NCI-H526 (cell line): ENCODE results near the gene SNAI1.

Source experiments
- DNase-seq, 2 experiments: peaks; one replicate each; lab custom pipeline; 2025; lab: John Stamatoyannopoulos, UW

Gene SNAI1

DNA sequence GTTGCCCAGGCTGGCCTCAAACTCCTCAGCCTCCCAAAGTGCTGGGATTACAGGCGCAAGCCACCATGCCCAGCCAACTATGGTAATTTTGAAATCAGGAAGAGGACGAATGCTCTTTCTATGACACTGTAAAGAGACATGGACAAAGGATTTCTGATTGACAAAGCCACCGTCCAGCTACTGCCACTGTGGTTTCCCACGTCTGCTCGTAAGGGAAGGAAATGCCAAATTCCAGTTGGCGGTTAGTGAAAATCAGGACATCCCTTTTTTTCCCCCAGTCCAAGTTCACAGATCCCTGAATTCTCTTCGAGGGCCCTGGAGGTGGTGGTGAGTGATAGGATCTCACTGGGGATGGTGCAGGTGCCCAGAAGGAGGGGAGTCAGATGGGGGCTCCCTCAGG is 31.2 kb downstream of the SNAI1 start:
- DNase-seq, result no peak

DNA sequence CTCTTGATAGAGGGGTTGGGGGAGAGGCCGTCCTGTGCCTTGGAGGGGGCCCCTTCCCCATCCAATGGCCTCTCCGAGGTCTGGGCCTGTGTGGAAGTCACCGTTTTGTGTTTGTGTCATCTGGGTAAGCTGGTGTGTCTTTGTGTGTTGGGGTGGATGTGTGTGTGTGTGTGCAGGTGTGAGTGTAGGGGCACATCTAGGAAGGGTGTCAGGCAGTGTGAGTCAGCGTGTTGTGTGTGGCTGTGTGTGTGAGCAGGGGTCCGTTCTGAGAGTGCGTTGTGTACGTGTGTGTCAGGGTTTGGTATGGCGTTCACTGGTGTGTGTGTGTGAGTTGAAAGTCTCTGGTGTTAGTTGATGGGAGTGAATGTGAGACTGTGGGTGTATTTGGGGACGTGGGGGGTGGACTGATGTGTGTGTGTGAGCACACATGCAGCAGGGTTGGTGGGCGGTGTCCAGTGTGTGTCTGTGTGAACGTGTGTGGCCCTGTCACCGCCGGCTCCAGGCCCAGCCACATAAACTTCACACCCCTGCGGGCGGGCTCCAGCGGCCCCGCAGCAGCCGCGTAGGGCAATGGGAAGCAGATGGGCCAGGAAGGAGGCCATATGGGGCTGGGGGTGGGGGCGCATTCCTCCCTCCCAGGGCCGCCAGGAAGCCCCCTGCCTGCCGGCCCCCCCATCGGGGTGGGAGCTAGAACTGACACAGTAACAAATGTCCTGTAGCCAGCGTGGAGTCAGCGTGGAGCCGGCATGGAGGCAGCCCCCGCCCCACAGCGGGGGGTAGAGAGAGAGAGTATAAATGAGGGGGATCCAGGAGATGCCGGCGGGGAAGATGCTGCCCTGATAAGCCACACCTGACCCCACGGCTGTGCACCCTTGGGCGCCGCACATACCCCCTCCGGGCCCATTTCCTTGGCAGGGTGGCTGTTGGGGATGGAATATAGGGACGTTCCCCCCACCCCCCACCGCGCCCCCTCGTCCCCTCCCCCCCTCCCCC is 32.1 kb downstream of the SNAI1 start:
- no peak for DNase-seq

DNA sequence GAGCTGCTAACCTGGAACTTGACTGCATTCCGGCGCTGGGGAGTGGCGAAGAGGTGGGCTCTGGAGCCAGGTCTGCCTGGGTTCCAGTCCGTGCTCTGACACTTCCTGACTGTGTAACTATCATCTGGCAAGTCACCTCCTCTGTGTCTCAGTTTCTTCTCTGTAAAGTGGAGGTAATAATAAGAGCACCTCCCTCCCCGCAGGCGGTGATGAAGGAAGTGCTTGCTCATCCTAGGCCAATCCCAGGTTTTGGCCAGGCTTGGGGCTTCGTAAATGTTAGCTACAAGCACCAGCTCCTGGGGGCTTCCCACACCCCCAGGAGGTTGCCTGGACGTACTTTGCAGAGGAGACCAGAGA is 32.8 kb downstream of the SNAI1 start:
- DNase-seq, result no peak

DNA sequence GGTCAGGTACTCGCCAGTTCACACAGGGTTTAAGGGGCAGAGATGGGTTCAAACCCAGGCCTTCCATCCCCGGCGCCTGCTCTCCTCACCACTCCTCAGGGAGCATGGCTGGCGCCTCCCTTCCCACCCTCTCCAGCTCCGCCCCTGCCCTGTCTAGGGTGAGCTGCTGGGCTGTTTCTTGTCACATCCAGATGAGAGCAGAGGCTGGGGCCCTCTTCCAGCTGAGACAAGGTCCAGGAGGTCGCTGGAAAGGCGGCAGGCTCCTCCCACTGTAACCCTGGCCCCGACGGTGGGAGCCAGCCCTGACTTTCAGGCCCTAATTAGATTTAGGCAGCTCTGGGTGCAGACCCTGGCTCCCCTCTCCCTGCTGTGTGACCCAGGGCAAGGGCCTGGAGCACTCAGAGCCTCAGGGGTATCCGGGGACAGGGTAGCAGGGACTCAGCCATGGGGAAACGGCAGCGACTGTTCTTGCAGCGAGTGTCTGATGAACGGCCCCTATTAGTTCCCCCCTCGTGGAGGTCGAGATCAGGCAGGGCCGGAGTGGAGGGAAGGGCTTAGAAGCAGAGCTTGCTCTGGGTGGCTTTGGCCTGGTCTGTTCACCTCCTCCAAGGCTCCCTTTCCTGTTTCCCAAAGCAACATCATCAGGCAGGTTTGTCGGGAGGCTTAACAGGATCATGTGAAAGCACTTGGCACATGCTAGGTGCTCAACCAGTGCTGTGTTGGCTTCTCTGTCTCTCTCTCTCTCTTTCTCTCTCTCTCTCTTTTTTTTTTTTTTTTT is 33.4 kb downstream of the SNAI1 start:
- DNase-seq, result no peak

DNA sequence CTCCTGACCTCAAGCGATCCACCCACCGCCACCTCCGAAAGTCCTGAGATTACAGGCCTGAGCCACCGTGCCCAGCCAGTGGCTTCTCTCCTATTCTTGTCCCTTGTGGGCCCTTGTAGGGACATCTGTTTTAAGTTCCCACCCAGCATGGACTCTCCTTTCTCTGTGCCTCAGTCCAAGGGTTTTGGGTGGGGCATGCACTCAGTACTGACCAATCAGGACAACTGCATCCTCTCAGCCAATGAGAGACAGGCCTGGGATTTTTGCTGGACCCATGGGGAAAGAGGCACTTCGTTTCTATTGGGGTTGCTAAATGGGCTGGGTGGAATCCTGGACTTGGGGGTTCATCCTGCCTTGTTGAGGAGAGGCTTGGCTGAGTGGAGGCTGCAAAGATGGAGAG is 34.4 kb downstream of the SNAI1 start:
- DNase-seq, result no peak

DNA sequence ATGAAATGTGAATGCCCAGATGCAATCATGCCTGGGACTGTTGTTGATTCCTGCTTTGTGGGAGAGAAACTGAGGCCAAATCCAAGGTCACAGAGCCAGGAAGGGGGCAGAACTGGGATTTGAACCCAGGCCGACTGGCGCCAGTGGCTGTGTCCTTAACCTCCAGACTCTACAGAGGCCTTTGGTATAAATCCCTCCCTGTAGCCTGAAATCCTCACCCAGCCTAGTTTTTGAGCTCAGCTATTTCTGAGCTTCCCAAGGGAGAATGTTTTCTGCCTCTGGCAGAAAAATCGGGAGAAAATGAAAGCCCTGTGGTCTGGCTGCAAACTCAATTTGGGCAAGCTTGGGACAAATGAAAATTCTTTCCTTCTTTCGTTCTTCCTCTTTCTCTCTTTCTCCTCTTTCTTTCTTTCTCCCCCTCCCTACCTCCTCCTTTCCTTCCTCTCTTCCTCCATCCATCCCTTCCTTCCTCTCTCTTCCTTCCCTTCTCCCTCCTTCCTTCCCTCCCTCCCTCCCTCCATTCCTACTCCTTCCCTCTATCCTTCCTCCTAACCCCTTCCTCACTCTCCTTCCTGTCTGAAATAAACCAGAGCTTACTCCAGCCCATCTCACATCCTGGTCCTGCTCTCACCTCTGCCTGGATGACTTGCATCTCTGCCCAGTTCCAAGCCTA is 34.9 kb downstream of the SNAI1 start:
- DNase-seq, result no peak

DNA sequence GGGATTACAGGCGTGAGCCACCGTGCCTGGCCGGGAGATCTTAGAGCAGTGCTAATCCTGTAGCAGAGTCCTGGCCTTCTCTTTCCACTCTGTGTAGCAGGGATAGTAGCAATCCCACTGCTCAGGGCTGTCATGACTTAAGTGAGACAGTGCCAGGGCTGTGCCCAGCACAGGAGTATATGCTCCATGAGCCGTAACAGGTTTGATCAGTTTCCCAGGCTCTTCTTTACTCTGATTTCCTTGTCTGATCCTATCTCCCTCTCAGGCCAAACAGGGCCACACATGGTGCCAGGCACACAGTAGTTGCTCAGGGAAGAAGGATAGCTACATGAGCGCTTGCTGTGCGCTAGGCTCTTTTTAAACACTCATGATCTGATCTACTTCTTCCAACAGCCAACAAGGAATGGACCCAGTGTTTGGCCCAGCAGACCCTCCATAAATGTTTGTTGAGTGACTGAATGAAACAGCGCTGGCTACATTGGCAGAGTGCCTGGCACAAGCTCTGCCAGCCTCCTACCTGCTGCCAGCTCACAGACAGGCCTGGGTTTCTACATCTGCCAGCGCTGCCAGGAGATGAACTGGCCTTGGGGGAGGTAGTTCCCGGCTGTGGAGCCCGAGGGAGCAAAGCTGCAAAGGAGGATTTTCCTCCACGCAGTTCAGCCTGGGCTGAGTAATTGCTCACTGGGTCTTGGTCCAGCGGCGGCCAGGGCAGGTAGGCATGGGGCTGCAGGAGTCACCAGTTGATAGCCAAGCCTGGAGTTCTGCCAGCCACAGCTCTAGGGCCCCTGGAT is 36.9 kb downstream of the SNAI1 start:
- DNase-seq, result no peak

DNA sequence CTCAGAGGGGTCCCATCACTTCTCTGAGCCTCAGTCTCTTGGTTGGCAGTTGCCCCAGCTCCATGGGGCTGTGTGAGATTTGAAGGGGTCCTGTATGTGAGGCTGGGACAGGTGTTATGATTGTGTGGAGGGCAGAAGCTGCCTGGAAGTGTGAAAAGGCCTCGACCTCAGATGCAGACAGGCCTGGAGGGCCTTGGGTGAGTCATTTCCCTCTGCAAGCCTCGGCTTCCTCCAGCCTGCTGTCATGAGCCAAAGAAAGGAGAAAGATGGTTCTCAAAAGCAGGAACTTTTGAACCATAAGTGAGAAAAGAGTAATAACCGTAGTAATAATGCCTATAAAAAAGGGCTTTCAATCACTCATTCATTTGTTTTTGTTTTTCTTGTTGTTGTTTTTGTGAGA is 37.5 kb downstream of the SNAI1 start:
- DNase-seq, result no peak

DNA sequence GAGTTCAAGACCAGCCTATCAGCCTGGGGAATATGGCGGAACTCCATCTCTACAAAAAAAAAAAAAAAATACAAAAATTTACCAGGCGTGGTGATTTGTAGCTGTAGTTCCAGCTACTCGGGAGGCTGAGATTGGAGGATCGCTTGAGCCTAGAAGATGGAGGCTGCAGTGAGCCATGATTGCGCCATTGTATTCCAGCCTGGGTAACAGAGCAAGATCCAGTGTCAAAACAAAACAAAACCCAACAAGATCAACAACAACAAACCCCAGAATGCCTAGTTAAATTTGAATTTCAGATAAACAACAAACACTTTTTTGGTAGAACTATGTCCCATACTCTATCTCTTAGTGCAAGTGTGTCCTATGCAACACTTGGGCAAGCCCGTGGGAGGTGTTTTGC is 39.9 kb downstream of the SNAI1 start:
- DNase-seq, result no peak

DNA sequence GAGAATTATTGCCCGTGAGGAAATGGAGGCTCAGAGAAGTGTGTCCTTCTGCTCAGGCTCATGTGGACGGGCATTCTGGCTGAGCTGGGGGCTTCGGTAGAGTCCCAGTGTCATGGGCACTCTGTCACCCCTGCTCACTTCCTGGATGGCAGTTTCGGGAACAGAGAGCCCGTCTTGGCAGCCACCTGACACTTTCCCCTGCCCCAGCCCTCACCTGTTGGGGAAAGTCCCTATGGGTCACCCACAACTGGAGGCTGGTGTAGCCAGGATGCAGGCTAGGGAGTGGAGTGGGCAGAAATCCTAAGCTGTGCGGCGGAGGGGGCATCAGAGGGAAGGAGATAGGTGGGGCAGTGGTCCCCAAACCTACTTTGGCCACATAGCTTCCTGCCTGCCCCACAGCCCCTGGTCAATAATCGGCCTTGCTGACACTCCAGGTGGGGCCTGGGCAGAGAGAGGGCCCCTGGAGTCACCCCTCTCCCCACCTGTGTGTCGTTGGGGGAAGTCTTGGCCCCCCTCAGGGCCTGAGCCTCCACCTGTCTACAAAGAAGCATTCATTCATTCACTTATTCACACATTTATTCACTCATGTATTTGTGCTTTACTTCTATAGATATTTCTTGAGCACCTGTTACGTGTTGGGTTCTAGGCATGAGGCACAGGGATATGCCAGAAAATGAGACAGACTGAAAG is 40.5 kb downstream of the SNAI1 start:
- no peak for DNase-seq

DNA sequence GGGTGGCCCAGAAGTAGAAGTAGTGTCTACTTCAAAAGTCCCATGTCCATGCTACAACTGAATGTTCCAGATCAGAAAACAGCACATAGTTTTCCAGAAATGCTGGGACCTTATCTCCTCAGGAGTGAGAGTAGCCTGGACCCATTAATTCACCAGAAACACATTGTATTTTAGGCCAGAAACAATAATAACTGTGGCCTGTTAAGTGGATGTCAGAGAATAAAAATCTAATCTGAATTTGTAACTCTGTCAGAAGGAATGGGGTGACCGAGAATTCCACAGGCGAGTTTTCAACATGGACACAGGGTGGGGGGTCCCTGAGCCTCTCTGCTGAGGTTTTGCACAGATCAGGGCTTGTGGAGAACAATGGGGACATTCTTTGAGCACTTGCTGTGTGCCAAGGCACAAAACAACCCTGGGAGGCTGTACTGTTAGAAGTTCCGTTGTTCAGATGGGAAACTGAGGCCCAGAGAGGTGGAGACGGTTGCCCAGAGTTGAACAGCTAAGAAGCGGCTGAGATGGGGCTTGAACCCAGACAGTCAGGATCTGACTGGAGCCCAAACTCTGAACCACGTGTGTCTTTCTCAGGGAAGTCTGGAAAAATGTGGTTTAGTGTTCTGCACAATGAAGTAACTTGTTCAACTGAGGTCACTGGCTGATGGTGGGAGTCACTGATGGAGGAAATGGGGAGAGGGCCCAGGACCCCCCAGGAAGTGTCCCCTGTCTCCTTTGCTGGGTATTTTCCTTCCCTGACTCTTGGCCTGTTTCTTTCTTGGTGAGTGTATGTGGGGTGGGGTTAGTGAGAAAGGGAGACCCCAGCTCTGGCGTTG is 44.2 kb downstream of the SNAI1 start:
- DNase-seq, result no peak

DNA sequence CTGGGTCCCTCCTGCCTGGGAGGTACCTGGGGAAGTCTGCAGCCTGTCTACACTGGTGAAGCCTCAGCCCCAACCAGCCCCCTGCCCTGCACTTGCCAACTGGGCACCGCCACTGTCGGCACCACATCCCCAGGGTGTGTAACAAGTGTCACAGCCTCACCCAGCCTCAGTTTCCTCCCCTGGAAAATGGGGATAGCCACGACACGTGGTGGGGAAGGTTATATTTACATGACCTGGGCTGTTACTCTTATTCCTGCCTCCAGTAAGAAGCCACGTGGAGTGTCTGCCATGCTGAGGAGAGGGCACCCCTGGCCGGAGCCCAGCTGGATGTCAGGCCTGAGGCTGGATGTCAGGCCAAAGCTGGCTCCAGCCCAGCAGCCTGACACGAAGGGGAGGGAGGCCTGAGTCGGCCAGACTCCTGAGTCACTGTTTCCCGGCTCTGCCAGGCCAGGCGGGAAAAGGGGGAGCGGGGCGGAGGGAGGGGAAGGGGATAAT is 44.9 kb downstream of the SNAI1 start:
- no peak for DNase-seq

DNA sequence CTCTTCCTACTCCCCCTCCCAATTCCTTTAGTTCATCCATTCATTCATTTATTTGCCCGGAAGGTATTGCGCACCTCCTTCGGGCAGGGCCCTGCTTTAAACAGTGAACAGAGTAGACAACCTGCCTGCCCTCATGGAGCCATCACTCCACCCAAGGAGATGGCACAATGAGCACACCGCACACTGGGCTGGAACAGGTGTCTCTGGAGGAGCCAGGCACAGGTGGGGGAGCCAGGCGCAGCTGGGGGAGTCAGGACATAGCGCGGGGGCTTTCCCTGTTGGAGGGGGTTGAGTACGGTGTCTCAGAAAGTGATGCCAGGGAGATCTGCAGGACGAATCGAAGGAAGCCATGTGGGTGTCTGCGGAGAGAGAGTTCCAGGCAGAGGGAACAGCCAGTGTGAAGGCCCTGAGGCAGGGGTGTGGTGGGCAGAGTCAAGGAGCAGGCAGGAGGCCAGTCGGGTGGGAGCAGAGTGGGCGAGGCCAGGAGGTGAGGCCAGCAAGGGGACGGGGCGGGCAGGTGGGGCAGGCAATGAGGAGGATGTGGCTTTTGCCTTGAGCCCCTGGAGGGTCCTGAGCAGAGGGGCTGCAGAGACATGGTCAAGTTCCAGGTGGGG is 46.4 kb downstream of the SNAI1 start:
- DNase-seq, result no peak

DNA sequence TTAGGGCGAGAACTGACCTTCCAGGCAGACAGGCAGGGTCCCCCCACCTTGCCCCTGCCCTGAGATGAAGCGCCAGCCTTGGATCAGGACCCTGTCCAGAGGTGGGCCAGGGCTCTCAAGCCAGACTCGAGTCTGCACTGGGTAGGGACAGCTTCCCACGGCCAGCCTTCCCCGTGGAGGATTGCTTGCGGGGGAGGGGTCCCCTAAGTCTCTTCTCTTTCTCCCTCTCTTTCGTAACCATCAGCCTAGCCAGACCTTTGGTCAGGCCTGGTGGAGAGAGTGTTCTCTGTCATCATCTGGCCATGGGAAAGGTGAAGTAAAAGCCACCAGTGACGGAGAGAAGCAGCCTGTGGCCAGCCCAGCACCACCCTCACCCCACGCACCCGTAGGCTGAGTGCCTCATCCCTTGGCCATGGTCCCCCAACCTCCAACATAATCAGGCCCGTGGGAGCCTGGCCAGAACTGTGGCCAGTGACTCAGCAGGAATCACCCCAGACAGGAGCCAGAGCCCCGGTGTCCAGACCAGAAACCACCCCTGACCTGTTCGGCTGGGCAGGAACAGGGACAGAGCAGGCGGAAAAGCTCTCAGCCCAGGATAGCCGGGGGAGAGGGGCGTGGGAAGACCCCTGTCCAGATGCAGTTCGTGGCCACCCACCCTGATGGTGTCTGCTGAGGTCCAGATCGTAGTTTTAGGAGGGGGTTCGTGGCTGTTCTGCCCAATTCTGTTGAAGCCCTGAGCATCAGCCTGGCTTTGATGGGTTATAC is 47.1 kb downstream of the SNAI1 start:
- DNase-seq, result no peak

DNA sequence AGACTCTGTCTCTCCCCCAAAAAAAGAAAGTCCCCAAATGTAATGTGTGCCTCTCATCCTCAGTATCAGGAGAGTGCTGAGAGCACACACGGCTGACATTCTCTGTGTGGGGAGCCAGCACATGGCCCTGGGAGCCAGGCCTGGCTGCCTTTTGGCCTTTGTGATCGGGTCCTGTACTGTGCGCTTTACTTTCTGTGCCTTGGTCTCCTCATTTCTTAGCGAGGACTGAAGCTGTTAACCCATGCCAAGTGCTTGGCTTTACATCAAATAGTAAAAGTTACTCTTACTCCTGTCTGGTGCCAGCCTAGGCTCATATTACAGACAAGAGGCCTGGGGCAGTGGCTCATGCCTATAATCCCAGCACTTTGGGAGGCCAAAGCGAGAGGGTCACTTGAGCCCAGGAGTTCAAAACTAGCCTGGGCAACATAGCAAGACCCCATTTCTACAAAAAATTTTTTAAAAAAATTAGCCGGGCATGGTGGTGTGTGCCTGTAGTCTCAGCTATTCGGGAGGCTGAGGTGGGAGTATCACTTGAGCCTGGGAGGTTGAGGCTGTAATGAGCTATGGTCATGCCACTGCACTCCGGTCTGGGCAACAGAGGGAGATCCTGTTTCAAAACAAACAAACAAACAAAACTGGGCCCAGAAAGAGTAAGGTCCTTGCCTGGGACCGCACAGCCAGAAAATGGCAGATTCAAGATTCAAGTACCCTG is 50.3 kb downstream of the SNAI1 start:
- no peak for DNase-seq

DNA sequence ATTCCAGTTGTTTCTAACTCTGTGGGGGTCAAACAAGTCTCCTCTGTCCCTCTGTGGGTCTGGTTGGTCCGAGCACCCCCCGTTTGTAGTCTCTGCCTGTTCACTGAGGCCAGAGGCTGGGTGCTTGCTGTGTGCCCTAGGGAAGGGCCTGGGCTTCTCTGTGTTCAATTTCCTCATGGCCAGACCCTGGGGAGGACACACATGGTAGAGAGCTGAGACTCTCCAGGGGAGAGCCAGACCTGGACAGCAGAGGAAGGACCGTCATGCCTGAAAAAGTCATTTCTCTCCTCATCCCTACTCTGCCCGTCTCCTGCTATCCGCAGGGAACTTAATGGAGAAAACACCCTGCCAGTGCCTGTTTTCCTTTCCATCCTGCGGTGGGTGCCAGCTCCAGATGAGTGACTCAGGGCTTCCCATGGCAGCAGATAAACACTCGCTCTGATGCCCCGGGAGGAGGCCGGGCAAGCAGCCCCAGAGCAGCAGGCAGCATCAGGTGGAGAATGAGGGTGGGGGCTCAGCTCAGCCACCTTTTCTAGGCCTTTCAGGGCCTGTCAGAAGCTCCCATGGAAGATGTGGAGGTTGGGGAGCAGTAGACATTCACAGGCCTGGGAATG is 51.9 kb downstream of the SNAI1 start:
- no peak for DNase-seq

DNA sequence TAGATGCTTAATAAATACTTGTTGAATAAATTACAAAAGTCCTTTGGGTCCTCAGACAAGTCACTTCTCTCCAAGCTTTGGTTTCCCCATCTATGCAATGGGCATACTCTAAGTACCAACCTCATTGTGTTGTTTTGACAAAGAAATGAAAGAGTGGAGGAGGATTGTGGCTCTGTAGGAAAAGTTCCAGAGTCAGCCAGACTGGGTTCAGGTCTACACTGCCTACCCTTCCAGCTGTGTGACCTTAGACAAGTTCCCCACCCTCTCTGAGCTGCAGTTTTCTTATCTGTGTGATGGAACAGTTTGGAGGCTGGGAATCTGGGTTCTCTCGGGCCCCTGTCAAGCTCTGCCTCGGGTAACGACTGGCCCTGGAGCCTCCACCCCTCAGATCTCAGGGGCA is 53.9 kb downstream of the SNAI1 start:
- no peak for DNase-seq

DNA sequence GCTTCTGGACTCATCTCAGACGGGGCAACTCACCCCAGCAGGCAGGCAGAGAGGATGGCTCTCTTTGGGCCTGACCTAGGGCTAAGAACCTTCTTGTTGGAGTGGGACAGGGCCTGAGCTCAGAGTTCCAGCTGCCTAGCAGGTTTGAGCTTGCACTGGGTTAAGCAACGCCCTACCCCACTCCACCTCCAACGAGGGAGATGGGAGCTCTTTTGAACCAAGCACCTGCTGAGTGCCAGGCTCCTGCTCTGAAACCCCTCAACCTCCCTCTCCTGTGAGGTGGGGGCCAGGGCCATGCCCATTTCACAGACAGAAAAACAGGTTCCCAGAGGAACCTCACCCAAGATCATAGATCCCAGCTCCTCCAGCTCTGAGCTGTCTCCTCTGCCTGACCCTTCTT is 54.3 kb downstream of the SNAI1 start:
- DNase-seq, result no peak
